Measurements from ENCODE around the gene LILRB5.

DNA sequence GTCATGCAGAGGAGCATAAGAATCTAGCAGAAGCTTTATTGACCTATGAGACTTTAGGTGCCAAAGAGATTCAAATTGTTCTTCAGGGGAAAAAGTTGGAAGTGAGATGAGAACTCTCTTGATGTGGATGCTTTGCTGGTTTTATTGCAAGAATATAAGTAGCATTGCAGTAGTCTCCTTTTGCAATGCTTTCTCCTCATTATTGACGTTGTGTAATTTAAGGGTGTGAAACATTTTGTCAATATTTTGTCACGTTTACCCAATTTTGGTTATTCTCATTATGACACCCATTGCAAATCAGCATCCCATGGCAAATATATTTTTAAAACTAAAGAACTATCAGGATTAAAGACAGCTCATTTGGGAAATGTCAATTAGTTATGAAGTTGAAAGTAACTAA, 11.9 kb upstream of the LILRB5 start:
- TF ChIP-seq, protein P1, sequence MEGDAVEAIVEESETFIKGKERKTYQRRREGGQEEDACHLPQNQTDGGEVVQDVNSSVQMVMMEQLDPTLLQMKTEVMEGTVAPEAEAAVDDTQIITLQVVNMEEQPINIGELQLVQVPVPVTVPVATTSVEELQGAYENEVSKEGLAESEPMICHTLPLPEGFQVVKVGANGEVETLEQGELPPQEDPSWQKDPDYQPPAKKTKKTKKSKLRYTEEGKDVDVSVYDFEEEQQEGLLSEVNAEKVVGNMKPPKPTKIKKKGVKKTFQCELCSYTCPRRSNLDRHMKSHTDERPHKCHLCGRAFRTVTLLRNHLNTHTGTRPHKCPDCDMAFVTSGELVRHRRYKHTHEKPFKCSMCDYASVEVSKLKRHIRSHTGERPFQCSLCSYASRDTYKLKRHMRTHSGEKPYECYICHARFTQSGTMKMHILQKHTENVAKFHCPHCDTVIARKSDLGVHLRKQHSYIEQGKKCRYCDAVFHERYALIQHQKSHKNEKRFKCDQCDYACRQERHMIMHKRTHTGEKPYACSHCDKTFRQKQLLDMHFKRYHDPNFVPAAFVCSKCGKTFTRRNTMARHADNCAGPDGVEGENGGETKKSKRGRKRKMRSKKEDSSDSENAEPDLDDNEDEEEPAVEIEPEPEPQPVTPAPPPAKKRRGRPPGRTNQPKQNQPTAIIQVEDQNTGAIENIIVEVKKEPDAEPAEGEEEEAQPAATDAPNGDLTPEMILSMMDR (IDR thresholded peaks at IDR 0.05), result no peak
- TF ChIP-seq POLR2A (IDR thresholded peaks at IDR 0.05), result no peak

Measured in heart left ventricle (tissue), 13 donors.